ENCODE measurements around the gene ZNF133.

ZNF133 gene

GRCh38 chr20:18364768-18365167 is 76.4 kb downstream of the ZNF133 start:
- no peak for DNase-seq
